GM18505 (cell line): ENCODE data around the gene OR5A1.
A peak's percentile ranks its signal among the peaks of the same experiment; 100 is the strongest.
"Not testable (repeated sequence)": the region's sequence is repeated elsewhere in the genome, so short reads cannot be mapped to it uniquely, and the experiment has no call there.

Experiments
- ATAC-seq: cut with Tn5 transposase; IDR thresholded peaks from one replicate; pipeline ENCODE4 v1.9.1; 2021; ENCODE audit not compliant: unreplicated experiment
- POLR2A ChIP-seq: IDR thresholded peaks from 4 replicates; pipeline ENCODE4 v1.6.1; 2011; ENCODE audit warnings: borderline replicate concordance; ENCODE audit not compliant: insufficient read depth, insufficient read length; ENCODE audit errors: extremely low read depth

Gene OR5A1

GRCh38 chr11:59429924-59430516 is 6.2 kb upstream of the OR5A1 start:
- TF ChIP-seq POLR2A, result no peak
- peak; percentile 74 for ATAC-seq

GRCh38 chr11:59437770-59438169 is 1.5 kb downstream of the OR5A1 start:
- no peak for TF ChIP-seq POLR2A
- ATAC-seq, result no peak

GRCh38 chr11:59445624-59446023 is 9.4 kb downstream of the OR5A1 start:
- ATAC-seq, result not testable (repeated sequence)

- ATAC-seq, result no peak
- no peak for TF ChIP-seq POLR2A
Measured at GRCh38 chr11:59448484-59448883, 12.2 kb downstream of the OR5A1 start.

- no peak for ATAC-seq
- no peak for TF ChIP-seq POLR2A
Measured at GRCh38 chr11:59456661-59457060, 20.4 kb downstream of the OR5A1 start, which contains the start of gene OR4D6. OR4D6 (plus strand) TSS chr11:59456961; CDS start chr11:59456961, 0 bp downstream.

GRCh38 chr11:59459916-59460315 is 23.6 kb downstream of the OR5A1 start:
- no peak for ATAC-seq
- no peak for TF ChIP-seq POLR2A

- ATAC-seq, result no peak
- no peak for TF ChIP-seq POLR2A
Measured at GRCh38 chr11:59463190-59463641, 26.9 kb downstream of the OR5A1 start.

GRCh38 chr11:59473015-59473414 is 36.7 kb downstream of the OR5A1 start, which contains the start of gene OR4D10:
OR4D10 (plus strand) TSS chr11:59473315; CDS start chr11:59477430, 4,115 bp downstream.
- TF ChIP-seq POLR2A, result no peak

GRCh38 chr11:59475176-59475575 is 38.9 kb downstream of the OR5A1 start:
- TF ChIP-seq POLR2A, result no peak
- no peak for ATAC-seq

More at GRCh38 chr11:59473015-59473414, 36.7 kb downstream of the OR5A1 start, which contains the start of gene OR4D10:
- no peak for ATAC-seq

- ATAC-seq, result no peak
- no peak for TF ChIP-seq POLR2A
Measured at GRCh38 chr11:59479906-59480305, 43.6 kb downstream of the OR5A1 start.

GRCh38 chr11:59480359-59480758 is 44.1 kb downstream of the OR5A1 start:
- ATAC-seq, result no peak
- no peak for TF ChIP-seq POLR2A
